Medulla oblongata (tissue), 1 donor: Measurements from ENCODE around the gene SERINC5.

ENCODE experiments used
- DNase-seq: peaks from one replicate; pipeline ENCODE4 v3.0.0-alpha.2; 2015; ENCODE audit errors: extremely low spot score

Gene SERINC5

GRCh38 chr5:80067531-80068245 is 188.2 kb downstream of the SERINC5 start:
- DNase-seq = no peak

- no peak for DNase-seq
Measured at GRCh38 chr5:80067016-80067415, 188.8 kb downstream of the SERINC5 start.

- DNase-seq = no peak
Measured at GRCh38 chr5:80064124-80064523, 191.7 kb downstream of the SERINC5 start.
